NCI-H2107 treated with DMSO at 0.1 percent for 48 hours (cell line): ENCODE data around the gene USP9Y.
A peak's percentile ranks its signal among the peaks of the same experiment; 100 is the strongest.
"Not testable (repeated sequence)": the region's sequence is repeated elsewhere in the genome, so short reads cannot be mapped to it uniquely, and the experiment has no call there.

Experiments
- DNase-seq: peaks from one replicate; lab custom pipeline; 2025; ENCODE audit not compliant: unreplicated experiment; lab: John Stamatoyannopoulos, UW

The USP9Y gene

GRCh38 chrY:12701181-12701695, at the start of gene USP9Y:
USP9Y (plus strand) TSS chrY:12701231; CDS start chrY:12709448, 8,217 bp downstream.
- DNase-seq = no peak

DNA sequence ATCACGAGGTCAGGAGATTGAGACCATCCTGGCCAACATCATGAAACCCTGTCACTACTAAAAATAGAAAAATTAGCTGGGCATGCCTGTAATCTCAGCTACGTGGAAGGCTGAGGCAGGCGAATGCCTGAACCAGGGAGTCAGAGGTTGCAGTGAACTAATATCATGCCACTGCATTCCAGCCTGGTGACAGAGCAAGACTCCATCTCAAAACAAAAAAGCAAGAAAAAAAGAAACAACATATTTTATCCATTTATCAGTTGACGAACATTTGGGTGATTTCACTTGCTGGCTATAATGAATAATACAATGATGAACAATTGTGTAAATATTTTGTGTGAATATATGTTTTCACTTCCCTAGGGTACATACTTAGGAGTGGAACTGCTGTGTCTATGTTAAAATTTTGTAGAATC, 49.4 kb upstream of the USP9Y start:
- no peak for DNase-seq

- DNase-seq = peak; percentile 59
Observed at GRCh38 chrY:12661745-12662681, 39.0 kb upstream of the USP9Y start.

DNA sequence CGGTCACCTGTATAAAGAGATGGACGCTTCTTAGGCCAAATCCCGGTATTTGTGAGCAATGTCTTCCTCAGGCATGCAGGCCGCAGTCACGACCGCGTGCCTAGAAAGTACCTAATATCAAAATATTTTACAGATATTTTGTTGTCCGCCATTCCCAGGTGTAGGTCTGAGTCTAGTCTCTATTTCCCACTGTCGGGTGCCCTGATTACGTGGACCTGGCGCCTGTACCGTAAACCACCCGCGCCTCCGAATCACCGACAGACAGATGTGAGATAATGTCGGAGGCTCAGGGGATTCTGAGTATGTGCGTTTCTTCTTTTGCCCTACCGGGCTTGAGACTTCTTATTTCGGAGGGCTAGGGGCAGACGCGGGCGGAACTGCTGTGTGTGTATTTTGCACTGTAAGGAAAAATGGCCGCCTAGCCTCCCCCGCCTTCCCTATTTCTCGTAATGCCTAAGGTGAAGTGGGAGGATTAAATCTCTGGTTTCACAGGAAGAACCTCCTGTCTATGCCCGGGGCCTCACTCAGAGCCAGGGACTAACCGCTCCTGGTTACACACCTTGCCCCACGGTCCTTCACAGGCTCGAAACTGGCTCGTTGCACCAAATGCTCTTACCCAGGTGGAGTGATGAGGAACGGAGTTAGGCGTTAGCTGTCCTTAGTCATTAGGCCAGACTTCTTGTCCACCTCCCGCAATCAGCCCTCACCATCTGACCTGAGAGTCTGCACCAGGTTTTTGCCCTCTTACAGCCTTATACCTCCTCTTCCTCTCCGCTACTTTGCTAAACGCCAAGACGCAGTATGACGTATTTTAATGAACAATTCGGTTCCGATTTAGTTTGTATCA, 38.1 kb upstream of the USP9Y start:
- peak; percentile 32 for DNase-seq

DNA sequence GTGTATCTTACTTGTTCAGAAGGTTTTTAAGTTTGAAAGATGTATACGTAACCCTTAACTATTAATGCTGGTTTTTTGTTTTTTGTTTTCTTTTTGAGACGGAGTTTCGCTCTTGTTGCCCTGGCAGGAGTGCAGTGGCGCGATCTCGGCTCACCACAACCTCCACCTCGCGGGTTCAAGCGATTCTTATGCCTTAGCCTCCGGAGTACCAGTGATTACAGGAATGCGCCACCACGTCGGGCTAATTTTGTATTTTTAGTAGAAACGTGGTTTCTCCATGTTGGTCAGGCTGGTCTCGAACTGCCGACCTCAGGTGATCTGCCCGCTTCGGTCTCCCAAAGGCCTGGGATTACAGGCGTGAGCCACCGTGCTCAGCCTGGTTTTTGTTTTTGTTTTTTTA, 37.2 kb upstream of the USP9Y start:
- not testable (repeated sequence) for DNase-seq

DNA sequence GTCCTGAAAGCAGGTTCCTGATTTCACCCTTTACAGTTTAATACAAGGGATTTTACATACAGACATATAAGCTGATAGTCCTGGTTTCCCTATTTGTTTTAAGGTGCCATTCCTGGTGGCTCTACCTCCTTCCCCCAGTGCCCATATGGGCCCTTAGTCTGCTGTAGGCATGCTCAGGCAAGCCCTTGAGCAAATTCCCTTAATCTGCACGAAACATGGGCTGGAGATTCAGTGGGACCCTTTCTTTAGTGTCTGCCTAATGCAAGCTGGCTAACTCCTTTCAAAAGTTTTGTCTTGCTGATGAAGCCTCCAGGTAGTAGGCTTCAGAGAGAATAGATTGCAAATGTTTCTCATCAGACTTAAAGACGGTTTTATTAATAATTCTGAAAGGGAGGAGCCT, 22.9 kb upstream of the USP9Y start:
- DNase-seq = no peak

DNA sequence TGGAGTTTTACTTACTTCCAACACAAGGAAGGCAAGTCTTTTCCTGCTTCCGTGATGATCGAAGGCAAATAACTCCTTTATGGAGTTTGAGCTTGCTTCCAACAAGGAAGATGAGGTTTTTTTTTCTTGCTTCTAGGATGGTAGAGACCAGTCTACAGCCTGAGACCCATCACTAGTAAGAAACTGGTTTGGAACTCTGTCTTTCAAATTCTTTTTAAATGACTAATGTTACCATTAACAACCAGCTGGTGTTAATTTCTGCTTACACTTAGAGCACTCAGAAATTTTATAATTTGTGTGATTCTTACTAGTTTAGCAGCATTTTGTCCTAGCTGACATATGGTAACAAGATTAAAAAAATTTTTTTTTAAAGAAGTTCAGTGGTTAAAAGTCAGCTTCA, 19.5 kb upstream of the USP9Y start:
- DNase-seq = no peak

- DNase-seq = no peak
Observed at GRCh38 chrY:12688337-12688736, 12.7 kb upstream of the USP9Y start.

GRCh38 chrY:12700087-12700486, 944 bp upstream of the USP9Y start:
- no peak for DNase-seq

DNA sequence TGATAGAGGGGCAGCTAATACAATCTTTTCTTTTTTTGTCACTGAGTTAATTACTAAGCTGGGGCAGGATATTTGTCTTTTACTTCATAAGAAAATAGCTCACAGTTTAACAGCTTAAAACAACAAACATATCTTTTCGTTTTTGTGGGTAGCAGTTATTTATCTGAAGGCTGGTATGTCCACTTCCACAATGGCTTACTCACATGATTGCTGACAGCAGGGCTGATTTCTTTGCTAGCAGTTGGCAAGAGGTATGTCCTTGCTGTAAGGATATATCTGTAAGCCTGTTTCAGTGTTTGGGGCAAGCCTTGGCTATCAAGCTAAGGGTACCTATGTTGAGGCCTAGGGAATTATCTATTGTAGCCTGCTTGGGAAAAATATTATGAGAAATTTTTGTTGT, 1.1 kb downstream of the USP9Y start:
- DNase-seq = no peak

GRCh38 chrY:12710460-12710859, 9.4 kb downstream of the USP9Y start:
- no peak for DNase-seq

DNA sequence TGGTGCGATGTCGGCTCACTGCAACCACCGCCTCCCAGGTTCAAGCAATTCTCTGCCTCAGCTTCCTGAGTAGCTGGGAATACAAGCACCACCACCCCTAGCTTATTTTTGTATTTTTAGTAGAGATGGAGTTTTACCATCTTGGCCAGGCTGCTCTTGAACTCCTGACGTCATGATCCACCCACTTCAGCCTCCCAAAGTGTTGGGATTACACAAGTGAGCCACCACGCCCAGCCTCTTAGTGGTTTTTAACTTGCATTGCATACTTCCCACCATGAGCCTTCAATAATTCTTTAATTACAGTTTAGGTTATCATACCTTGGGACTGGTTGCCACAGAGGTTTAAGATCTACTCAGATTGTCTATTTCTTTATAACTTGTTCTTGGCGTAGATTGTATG, 14.3 kb downstream of the USP9Y start:
- DNase-seq = no peak

GRCh38 chrY:12729746-12730145, 28.7 kb downstream of the USP9Y start:
- no peak for DNase-seq

DNA sequence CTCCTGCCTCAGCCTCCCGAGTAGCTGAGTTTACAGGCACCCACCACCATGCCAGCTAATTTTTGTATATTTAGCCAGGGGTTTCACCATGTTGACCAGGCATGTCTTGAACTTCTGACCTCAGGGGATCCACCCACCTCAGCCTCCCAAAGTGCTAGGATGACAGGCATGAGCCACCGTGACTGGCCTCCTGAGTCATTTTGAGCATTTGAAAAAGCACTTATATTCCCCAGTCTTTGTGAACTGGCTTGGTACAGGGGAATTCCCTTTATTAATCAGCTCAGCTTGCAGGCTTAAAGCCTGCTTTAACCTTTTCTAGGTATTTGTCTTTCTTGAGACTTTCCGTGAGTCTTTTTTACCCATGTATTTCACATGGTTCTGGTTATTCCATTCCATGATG, 32.6 kb downstream of the USP9Y start:
- DNase-seq = no peak

- no peak for DNase-seq
Observed at GRCh38 chrY:12734051-12734450, 33.0 kb downstream of the USP9Y start.

GRCh38 chrY:12741414-12741813, 40.4 kb downstream of the USP9Y start:
- no peak for DNase-seq

DNA sequence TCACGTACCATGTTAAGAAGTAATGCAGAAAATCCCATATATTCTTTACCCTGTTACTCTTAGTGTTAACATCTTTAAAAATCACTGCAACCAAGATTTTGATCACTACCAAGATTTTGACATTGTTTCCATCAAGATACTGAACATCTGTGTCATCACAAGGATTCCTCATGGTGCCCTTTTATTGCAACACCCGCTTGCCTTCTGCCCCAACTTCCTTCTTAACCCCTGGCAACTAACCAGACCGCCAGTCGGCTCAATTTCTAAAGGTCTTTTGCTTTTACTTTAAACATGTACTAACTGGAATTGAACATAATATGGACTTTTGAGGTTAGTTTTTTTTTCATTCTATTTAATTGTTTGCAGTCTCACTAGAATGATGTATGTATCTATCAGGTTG, 41.7 kb downstream of the USP9Y start:
- no peak for DNase-seq

DNA sequence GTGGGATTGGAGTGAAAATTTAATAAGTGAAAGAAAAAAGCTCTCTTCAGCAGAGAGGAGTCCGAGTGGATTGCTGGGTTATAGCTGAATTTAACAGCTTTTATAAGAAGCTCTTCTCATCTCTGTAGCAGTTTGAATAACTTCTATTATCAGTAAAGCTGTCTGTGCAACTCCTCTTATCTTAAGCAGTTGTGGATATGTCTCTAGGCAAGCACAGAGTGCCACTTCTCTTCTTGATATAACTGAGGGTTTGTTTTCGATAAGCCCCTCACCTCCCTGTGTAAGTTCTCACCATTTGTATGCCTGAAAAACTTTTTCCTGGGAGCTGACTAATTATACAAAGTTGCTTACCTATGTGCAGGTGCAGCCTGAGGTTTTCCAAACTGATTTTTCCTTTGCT, 43.1 kb downstream of the USP9Y start:
- no peak for DNase-seq

DNA sequence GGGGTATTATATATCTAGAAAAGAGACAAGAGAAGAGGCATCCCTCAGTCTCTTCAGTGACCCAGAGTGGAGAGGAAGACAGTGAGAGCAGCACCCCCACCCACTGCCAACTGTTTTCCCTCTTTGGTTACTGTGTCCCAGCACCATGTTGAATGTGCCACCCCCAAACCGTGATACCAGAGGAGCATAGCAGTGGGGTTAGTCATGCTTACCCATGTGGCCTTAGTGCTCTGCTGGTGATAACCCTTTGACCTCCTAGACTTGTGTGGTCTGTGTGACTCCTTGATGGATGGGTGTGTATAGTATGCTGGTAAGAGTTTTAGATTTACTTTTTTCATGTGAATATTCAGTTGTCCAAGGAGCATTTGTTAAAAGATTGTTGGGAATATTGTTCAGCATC, 48.3 kb downstream of the USP9Y start:
- DNase-seq = no peak

GRCh38 chrY:12752856-12753255, 51.8 kb downstream of the USP9Y start:
- no peak for DNase-seq

DNA sequence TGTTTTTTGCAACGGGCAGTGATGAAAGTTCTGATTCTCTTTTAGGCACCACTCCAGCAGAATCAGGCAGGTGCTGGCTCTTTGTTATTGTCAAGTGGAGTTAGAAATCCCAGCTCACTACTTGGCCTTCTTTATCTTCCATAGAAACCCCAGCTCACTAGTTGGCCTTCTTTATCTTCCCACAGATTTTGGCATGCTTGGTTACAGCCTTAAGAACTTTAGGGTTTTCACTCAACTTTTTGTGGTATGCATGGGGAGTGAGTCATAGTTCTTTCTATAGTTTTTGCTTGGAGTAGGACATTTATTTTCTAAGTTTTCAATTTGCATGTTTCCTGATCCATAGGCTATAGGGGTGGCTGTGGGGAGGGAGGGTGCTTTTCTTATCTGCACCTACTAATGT, 55.0 kb downstream of the USP9Y start:
- no peak for DNase-seq

DNA sequence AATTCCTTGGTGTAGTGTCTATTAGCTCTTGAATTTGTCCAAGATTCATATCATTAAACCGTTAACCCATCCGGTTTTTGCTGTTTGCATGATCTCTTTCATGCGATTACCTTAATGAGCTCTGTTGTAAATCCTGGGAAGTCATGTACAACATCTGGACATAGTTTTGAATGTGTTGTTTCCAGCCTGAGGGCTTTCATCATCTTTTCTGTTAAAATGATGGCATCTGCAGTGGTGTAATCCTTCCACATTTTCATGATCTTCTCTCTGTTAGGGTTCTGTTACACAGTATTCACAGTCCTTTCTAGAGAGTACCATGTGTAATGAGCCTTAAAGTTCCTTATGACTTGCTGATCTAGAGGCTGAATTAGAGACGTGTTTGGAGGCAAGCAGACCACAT, 64.9 kb downstream of the USP9Y start:
- DNase-seq = no peak
